GM21526 (cell line): ENCODE measurements around the gene ELOVL7.
"Not testable (repeated sequence)": the region's sequence is repeated elsewhere in the genome, so short reads cannot be mapped to it uniquely, and the experiment has no call there.

Experiments
- ATAC-seq: cut with Tn5 transposase; IDR thresholded peaks from one replicate; pipeline ENCODE4 v1.9.1; 2021; ENCODE audit warnings: moderate library complexity; ENCODE audit not compliant: unreplicated experiment, low FRiP score

The ELOVL7 gene

DNA sequence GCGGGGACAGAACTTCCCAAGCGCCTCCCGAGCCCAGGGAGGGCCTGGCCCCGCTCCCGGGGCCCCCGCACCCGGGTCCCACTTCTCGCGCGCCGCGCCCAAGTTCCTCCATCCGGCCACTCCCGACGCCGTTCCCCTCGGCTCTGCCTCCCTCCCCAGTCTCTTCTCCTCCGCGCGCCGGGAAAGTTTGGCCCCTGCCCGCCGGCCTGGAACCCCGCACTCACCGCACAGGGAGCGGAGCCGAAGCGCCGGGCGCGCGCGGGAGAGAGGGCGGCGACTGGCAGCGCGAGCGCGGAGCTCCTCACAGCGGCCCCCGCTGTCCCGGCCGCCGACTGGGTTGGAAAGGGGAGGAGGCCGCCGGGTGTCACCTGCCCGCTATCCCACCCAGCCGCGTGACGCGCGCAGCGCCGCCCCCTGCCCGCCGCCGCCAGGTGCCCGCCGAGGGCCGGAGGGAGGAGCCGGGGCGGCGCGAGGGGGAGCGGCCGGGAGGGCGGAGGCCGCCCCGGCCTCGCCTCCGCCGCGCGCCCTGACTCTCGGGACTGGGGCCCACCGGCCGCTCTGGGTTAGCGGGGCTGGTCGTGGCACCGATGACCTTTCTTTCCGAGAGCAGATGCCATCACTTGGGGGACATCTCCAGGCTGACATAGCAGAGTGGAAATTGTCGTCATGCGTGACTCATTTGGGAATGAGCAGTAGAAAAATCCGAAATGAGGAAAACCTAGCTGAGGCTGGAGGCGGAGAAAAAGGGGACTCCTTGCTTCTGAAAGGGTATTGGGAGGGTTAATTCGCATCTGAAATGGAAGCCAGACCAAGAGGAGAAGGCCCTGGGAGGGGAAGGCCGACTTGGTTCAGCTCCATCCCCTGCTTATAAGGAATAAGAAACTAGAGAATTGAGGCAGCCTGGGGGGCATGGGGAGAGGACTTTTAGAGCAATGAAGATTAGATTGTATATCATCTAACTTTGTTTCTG, at the start of gene ELOVL7:
Gene ELOVL7 (minus strand): TSS at position 334 of the 970 bp plus-strand sequence. CDS start 56,872 bp downstream, outside the sequence.
- ATAC-seq, result peak; percentile 97

DNA sequence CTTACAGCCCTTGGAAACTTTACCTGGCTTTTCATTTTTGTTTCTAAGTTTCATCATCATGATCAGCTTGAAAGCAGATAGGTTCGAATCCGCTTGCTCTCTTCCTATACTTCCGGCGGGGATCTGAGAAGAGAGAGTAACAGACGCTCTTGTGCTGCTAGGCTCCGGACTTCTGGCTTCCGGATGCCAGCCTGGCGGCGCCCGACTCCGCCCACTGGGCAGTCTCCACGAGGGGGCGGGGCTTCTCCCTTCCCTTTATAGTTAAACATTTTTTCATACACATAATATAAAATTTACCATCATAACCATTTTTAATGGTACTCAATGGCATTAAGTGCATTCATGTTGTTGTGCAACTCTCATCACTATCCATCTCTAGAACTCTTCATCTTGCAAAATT, 49.5 kb upstream of the ELOVL7 start:
- ATAC-seq, result no peak

DNA sequence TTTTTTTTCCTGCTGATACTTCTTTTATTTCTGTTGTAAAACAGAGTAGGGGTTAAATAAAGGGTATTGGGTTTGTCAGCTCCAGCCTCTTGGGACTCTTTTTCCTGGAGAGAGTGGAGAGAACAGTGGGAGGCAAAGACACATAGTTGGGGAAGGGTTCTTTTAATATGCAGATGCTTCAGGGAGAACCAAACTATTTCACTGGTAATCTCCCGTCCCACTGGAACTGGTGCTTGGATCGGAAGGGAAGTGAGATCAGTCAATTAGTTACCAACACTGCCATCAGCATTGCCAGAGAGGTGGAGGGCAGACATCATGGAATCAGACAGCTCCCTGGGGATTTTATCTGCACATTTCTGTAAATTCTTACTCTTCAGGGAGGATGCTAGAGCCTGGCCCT, 47.6 kb upstream of the ELOVL7 start:
- ATAC-seq, result no peak

DNA sequence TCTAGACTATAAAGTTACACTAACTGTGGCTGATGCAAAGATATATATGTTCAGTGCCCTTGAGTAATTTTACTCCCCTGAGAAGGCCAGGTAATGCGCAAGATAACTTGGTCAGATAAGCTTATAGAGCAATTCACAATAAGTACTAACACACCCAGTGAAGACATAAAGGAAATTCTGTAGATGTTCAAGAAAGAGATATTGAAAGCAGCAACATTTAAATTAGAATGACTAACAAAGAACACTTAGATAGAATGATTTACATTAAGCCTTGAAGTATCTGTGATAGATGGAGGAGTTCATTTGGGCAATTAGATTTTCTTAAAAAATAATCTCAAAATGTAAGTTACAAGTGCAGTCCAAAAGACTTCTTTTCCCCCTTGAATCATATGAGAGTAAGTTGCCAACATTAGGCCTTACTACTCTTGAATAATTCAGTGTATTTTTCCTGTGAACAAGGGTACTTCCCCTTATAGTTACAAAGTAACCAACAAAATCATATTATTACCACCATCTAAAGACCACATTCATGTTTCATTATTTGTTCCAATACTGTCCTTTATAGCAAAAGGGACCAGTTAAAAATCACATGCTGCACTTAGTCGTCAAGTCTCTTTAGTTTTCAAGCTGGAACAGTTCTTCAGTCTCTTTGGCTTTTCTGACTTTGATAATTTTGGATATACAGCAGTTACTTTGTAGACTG, 44.4 kb upstream of the ELOVL7 start:
- ATAC-seq, result no peak

DNA sequence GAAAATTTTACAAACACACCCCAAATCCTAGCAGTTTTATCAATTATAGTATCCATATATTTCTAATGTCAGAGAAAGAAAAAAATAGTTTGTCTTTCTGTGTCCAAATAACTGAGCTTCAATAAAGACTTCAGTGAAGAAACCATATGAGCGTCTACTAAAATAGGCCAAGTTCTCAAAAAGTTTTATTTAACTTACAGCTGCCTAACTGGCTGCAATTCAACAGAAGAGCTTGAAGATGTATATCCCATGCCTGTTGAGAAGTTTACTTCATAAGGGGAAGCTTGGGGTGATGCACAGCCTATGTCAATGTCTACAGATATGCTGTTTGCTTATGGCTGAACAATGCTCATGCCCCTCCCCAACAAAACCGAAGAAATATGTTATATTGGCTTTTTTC, 43.7 kb upstream of the ELOVL7 start:
- no peak for ATAC-seq

DNA sequence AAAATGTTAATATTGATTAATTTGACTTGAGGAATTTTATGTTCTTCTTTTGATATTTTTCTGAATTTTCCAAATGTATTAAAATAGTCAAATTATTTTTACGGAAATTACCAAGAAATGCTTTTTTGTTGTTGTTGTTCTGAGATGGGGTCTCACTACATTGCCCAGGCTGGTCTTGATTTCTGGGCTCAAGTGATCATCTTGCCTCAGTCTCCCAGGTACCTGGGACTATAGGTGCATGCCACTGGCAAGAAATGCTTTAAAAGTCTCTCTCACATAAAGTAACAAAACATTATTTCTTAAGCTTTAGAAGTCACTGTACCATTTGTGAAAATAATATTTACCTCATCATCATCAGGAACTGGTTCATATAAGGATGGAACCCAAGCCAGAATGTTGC, 43.0 kb upstream of the ELOVL7 start:
- no peak for ATAC-seq

DNA sequence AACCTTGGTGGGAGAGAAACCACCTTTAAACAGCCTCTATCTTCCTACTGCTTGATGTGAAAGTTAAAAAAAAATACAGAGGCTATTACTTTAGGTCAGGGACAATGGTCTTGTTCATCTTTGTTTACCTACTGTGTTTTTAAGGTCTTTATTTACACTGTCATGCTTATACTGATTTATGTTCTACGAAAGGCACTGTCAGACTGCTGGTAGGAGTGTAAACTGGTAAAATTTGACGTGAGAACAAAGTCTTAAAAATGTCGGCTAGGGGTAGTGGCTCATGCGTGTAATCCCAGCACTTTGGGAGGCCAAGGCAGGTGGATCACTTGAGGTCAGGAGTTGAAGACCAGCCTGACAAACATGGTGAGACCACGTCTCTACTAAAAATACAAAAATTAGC, 42.1 kb upstream of the ELOVL7 start:
- no peak for ATAC-seq

DNA sequence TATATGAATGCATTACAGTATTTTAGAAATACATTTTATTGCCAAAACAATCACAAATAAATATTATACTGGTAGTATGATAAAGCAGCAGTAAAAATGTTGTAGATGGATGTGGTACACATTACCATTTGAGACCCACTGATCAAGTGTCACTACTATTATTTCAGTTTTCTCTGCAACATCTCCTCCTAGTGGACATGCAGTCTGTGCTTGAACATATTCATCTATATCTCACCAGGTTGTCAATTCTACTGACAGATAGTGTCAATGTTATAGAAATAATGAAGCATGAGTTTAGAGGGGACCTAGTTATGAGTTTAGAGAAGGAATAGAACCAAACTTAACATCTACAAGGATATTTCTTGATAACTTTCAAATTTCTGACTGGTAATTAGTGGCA, 39.2 kb upstream of the ELOVL7 start:
- ATAC-seq, result no peak

DNA sequence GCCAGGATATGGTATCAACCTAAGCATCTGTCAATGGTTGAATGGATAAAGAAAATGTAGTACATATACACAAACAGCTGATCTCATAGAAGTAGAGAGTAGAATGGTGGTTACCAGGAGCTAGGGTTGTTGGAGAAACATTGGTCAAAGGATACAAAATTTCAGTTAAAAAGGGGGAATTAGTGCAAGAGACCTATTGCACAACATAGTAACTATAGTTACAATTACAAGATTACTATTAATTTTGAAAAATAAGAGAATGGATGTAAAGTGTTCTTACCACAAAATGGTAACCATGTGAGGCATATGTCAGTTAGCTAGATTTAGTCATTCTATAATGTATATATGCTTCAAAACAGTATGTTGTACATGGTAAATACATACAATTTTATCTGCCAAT, 28.8 kb upstream of the ELOVL7 start:
- no peak for ATAC-seq

DNA sequence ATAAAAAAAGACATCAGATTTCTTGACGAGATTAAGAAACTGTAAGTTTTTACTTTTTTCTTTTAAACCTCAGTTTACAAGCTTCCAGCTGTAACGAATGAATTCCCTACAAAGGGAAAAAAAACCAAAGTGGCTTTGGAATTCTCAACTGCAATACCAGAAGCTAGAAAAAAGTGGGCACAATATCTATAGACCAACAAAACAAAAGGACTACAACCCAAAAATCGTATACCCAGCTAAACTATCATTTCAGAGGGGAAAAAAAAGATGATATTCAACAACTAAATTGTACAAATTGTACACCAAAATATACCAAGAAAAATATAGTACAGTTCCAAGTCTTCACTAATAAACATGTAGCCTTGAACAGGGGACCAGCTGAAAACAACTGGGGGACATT, 26.8 kb upstream of the ELOVL7 start:
- no peak for ATAC-seq

DNA sequence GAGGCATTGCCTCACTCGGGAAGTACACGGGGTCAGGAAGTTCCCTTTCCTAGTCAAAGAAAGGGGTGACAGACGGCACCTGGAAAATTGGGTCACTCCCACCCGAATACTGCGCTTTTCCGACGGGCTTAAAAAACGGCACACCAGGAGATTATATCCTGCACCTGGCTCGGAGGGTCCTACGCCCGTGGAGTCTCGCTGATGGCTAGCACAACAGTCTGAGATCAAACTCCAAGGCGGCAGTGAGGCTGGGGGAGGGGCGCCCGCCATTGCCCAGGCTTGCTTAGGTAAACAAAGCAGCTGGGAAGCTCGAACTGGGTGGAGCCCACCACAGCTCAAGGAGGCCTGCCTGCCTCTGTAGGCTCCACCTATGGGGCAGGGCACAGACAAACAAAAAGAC, 16.5 kb upstream of the ELOVL7 start:
- ATAC-seq, result not testable (repeated sequence)

DNA sequence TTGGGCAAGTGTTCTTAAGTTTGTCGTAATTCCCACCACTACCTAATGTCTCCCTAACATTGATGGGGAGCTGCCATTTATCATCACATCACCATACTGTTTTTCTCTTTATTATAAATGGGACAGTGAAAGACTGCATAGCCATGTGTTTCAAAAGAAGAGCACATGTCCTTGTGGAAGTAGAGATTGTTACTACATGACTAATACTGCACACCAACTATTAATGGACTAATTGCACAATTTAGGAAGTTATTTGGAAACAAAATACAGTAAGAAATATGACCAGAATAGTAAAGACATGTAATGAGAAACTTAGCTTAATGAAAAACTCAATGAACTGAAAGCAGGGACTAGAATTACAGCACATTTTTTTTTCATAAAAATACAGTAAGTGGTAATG, 12.0 kb upstream of the ELOVL7 start:
- ATAC-seq, result no peak

DNA sequence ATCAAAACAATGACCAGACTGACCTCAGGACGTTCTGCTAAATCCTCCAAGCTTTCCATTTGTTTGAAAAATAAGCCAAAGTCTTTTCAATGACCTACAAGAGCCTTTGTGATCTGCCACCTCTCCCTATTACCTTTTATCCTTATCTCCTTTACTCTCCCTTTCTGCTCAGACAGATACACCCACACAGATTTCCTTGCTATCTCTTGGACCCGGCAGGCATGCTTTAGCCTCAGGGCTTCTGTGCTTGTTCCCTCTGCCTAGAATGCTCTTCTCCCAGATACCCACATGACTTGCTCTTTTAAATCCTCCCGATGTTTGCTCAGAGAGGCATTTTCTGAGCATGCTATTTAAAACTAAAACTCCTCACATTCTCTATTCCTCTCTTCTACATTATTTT, 8.9 kb upstream of the ELOVL7 start:
- no peak for ATAC-seq

DNA sequence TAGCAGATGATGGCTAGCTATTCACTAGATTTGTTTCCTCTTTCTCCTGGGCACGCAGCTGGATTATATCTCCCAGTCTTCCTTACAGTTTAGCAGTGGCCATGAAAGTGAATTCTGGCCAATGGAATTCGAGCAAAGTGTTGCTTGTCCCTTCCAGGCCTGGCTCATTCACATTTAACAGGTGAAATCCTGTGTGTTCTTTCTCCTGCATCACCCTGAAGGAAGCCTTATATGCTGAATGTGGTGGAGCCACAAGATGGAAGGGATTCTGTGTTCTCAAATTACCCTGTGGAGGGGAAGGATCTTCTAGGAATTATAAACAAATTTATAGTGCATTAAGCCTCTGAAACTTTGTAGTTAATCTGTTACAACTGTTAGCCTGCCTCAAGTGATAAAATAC, 8.2 kb upstream of the ELOVL7 start:
- no peak for ATAC-seq

DNA sequence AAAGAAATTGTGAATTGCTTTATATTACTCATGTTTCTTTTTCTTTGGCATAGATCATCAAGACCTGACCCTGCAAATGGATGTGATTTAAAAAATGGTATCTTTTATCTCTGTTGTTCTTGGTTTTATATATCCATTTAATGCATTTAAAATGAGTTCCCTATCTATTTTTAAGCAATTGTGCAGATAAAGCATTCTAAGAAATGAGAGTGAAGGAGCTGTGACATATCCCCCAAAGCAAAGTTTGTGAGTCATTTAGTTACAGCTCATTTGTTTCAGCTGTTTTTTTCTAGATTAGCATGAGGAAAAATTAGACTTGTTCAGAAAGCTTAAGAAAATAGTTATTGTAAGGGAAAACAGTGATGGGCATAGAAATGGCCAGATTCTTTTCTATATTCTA, 7.6 kb upstream of the ELOVL7 start:
- ATAC-seq, result no peak

DNA sequence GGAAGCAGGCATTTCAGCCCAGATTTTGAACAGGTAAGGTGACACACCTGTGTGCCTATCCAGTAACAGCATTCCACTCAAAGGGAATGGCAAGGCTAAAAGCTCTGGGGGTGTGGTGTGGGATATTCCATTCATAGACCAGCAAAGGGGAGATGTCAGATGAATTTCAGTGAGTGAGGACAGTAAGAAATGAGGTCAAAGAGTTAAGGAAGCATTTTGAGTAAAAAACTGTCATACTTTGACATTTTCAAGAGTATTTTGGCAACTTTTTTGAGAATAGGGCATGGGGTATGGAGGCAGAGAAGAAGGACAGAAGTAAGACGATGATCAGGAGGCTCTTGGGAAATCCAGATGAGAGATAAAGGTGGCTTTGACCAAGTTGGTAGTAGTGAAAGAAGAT, 2.2 kb upstream of the ELOVL7 start:
- ATAC-seq, result no peak

DNA sequence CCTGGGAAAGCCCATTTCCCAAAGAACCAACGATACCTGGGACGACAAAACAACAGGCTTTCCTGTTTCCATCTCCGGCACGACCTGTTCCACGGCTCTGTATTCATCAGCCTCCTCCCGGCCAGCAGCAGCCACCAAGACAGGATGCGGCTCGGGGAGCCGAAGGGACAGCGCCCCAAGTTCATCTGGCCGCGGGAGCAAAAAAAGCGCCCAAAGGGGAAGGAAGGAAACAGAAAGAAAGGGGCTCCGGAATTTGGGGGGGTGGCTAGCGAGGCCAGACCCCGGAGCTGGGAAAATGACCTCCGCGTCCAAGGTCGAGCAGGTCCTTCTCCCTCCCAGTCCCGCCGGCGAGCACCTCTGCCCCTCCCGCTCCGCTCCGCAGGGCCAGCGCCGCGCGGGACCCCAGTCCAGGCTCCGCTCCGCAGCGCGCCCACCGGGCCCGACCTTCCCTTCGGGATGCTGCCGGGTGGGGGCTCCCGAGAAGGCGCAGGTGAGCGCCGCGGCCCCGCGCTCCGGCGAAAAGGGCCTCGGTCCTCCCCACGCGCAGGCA, 608 bp downstream of the ELOVL7 start:
- peak; percentile 17 for ATAC-seq

DNA sequence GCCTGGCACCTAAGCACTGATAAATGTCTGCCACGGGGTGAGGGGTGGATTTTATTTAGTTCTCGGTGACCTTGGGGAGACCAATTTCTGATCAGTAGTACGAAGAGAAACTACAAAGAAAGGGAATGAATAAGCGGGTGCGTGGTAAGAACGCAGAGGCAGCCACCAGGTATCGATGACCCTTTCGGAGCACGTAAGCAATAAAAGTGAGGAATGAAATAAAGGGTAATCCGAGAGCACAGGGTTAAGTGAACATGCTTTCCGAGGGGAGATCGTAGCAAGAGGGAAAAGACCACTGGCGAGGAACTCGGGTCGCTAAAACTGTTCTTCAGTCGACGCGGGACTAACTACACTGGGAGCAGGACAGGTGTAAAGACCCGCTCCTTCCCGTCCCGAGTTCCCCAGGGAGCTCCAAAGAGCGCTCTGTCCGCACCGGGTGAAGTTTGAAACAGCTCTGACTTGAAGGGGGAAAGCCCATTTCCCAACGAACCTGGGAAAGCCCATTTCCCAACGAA, 1.1 kb downstream of the ELOVL7 start:
- no peak for ATAC-seq

DNA sequence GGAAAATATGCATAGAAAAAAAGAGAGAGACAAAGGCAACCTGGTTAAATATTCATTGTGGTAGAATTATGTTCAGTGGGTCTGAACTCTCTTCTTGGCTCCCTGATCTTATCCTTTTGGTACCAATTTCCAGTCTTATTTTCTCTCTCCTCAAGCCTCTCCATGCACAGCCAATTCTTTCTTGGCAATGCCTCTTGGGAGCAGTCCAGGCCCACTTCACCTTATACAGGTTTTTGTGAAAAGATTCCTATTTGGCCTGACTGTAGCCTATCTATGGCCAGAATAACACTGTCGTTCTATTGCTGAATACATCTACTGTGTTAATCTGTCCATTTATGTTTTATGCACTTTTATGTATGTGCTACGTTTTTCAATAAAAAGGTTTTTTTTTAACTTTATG, 2.7 kb downstream of the ELOVL7 start:
- ATAC-seq, result no peak

DNA sequence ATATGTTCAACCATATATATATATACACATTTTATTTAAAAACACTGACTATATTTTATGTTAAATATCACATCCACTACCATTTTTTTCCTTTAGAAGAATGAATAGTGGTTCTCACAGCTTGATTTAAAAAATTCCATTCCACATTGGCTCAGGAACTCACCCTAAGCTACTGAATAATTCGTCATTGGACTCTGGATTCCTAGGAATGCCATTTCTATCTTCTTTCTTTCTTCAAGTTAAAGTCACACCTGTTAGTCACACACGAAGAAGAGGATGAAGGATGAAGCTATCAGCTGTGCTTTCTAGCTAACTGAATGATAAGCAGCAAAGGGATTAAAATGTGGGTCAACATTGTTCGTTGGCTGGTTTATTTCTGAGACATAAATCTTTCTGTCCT, 7.9 kb downstream of the ELOVL7 start:
- no peak for ATAC-seq

DNA sequence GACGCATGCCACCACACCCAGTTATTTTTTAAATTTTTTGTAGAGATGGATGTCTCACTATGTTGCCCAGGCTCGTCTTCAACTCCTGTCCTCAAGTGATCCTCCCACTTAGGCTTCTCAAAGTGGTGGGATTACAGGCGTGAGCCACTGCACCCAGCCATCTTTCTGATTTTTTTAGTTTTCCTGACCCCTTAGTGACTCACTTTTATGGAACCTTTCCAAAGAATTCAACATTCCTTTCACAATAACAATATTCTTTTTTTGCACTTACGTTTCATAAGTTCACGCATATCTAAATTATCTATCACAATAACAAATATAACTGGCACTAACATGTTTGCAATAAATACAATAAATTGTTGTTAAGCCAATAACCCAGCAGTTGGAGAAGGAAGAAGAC, 8.5 kb downstream of the ELOVL7 start:
- no peak for ATAC-seq
